Measurements from ENCODE around the gene KCNF1.
"Not testable (repeated sequence)": the region's sequence is repeated elsewhere in the genome, so short reads cannot be mapped to it uniquely, and the experiment has no call there.

The KCNF1 gene

GRCh38 chr2:10947005-10947440 lies 35.3 kb downstream of the KCNF1 start:
- DNase-seq (ENCODE audit: low read depth), result no peak

GRCh38 chr2:10947446-10948187 lies 35.9 kb downstream of the KCNF1 start:
- DNase-seq (ENCODE audit: low read depth), result no peak

GRCh38 chr2:10948188-10948564 lies 36.4 kb downstream of the KCNF1 start:
- DNase-seq (ENCODE audit: low read depth), result no peak

DNA sequence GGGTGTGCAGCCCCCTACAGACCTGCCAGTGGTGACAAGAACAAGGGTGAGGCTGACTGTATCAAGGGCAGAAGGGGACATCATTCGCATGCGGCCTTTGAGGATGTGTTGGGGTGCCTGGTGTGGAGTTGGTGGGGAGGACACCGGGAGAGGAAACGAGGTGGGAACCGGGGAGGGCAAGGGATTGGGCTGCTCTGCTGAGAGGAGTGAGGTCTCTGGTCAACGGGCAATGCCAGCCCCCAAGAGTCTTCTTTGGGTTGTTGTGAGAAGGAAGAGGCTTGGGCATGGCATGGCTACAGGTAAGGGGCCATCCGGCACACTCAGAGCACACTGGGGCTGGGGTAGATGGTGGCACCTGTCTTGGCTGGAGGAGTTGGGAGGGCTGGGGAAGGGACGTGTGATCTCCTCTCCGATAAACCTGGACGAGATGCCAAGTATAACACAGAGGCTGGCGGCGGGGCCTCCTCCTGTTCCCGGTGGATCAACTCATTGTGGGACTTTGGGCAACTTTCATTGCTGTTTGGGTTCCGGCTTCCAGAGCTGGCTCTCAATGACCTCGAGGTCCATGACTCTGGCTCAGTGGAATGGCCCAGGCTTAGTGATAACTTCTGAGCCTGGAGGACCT lies 37.0 kb downstream of the KCNF1 start:
- DNase-seq (ENCODE audit: low read depth), result no peak

DNA sequence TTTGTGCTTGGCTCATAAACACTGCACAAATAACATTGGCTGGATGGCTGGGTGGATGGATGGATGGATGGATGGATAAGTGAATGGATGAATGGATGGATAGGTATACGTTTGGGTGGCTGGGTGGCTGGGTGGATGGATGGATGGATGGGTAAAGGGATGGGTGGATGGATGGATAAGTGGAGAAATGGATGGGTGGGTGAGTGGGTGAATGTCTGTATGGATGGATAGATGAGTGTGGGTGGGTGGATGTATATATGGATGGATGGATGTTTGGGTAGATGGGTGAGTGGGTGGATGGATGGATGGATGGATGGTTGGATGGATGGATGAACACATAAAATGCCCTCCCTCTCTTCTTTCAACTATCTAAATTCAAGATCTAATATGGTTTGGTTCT lies 38.1 kb downstream of the KCNF1 start:
- no peak for DNase-seq (ENCODE audit: low read depth)

- DNase-seq (ENCODE audit: low read depth), result no peak
Measured at GRCh38 chr2:10951558-10952414, 40.1 kb downstream of the KCNF1 start.

GRCh38 chr2:10954416-10954815 lies 42.7 kb downstream of the KCNF1 start:
- no peak for DNase-seq (ENCODE audit: low read depth)

DNA sequence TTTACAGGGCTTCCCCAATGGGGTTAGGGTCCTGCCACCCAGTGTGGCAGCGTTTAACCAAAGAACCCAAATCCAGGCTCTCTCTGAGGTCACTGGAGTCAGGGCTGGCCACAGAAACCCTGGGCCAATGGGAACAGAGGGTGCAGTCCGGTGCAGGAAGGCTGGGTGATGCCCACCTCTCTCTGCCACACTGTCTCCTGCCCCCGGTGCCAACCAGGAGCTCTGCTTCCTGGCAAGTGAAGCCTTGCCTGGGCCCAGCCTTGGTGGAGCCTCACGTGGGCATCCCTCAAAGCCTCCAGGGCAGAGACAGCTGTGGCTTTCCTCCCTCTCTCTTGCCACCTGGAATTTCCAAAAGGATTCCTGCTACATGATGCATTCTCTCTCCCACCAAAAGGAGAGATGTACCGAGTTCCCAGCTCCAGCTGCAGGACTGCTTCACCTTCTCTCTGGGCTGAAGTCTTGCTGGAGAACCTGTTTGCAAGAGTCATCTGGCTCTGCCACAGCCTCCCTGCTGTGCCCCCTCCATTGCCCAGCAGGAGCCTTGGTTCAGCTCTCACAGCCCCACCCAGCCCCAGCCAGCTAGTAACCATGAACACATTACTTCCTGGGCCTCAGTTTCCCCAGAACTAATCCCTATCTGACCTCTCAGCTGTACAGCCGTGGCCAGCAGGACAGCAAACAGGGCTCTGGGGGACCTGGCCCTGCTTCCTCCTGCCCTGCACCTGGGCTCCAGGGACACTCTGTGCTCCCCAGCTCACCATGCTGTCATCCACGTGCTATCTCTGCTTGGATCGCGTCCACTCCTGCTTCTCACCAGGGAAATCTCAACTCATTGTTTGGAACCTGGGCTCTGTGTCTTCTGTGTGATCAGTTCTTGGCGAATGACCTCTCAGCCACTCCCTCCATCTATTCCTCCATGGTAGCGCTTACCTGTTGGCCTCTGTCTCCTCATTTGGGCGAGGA lies 43.4 kb downstream of the KCNF1 start:
- DNase-seq (ENCODE audit: low read depth), result no peak

- no peak for DNase-seq (ENCODE audit: low read depth)
Measured at GRCh38 chr2:10956006-10956790, 44.5 kb downstream of the KCNF1 start.

DNA sequence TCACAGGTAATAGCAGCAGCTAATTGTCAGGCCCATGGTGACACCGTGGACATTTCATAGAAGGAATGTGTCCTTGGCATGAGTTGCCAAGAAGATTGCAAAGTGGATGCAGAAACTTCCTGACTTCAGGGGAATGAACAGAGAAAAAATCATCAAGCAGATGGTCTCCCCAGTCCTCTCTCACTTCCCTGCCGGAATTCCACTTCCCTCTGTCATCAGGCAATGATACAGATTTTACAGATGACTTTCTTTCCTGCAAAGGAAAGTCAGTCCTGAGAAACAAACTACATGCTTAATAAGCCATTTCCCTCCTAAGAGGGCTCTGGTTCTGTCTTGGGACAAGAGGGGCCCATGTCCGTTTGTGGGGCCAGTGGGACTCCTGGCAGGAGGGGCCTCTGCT lies 45.7 kb downstream of the KCNF1 start:
- no peak for DNase-seq (ENCODE audit: low read depth)

- not testable (repeated sequence) for DNase-seq (ENCODE audit: low read depth)
Measured at GRCh38 chr2:10958452-10958851, 46.7 kb downstream of the KCNF1 start.

DNA sequence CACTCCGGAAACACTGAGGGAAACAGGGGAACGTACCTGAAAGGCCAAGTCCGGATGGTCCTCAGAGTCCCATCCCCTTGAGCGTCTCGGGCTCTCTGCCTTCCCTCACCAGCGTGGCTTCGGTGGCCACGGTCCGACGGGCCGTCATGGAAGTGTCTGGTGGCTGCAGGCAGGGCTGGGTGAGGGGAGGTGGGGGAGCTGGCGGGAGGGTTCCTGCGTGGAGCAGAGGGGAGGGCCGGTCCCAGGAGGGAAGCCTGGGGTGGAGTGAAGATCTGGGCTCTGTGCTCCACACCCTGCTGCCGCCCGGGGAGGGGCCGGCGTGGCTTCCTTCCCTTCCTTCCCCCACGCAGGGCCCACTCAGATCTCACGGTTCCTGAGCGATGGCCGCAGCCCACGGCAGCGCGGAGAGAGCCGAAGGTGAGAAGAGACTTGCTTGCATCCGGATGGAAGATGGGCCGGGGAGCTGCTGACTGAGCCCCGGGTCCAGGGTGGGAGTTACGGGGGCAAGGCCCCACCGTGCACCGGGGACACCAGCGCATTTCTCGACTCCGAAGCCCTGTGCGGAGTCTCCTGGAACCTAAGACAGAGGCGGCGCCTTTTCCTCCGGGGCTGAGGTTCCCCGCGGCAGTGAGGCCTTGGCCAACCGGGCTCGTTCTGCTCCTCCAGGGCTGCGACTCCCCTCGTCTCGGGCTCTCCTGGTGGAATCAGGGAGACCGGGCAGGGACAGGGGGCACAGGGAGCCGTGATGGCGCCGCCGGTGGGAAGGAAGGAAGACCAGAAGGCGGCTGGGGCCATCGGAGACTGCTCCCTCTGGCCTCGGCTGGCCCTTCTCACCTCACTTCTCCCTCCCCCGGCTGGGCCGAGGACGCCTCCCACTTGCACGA lies 49.1 kb downstream of the KCNF1 start:
- no peak for DNase-seq (ENCODE audit: low read depth)

- no peak for DNase-seq (ENCODE audit: low read depth)
Measured at GRCh38 chr2:10961490-10961875, 49.7 kb downstream of the KCNF1 start.

DNA sequence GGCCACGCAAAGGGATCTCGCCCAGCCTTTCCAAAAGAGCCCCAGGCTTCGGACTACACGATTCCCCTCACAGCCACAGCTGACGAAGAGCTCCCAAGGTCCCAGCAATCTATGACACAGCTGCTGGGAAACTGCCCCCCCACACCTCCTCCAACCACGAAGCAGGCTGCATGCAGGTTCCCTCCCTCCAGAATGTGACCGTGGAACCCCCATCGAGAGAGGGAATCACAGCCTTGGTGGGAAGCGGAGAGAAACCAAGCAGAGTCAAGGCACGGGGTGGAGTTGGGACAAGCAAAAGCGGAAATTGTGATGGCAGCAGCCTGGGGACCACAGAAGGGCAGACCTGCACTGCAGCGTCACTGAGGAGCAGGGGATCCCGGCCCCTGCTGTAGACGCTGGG lies 50.3 kb downstream of the KCNF1 start:
- DNase-seq (ENCODE audit: low read depth), result no peak

DNA sequence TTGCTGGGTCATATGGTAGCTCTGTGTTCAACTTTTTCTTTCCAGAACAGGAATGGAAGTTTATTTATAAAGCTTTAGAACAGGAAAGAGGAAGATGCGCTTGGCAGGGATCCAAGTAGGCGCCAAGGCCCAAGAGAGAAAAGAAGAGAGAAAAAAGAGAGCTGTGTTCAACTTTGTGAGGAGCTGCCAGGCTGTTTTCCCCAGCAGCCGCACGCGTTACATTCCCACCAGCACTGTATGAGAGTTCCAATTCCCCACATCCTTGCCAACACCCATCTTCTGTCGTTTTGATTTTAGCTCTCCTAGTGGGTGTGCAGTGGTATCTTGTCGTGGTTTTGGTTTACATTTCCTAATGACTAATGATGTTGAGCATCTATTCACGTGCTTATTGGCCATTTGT lies 51.4 kb downstream of the KCNF1 start:
- DNase-seq (ENCODE audit: low read depth), result no peak

All from stimulated activated CD8-positive, alpha-beta memory T cell treated with anti-CD3 and anti-CD28 coated beads, Interleukin-4, amount 100 ng/mL, for 24 hours (primary cell).